Uterus (tissue), 2 donors: ENCODE data around the gene IQSEC1.

ENCODE experiments used
- CTCF ChIP-seq, 4 experiments: fragments of 200-600 bp in 2 of 4; fragments of 450-650 bp in 2 of 4; sonication (generic) in 2 of 4; IDR thresholded peaks; one replicate each; pipeline ENCODE4 v1.5.1; 2016 to 2019; ENCODE audit warnings: antibody characterized with exemption in 4 of 4, mild to moderate bottlenecking in 2 of 4, moderate library complexity in 1 of 4
- POLR2A ChIP-seq, 2 donors: fragments of 450-650 bp; IDR thresholded peaks; one replicate each; pipeline ENCODE4 v1.6.1; 2016; ENCODE audit warnings: antibody characterized with exemption in 2 of 2, mild to moderate bottlenecking in 1 of 2, moderate library complexity in 1 of 2

GRCh38 chr3:13045241-13045903, 27.9 kb downstream of the IQSEC1 start:
- TF ChIP-seq CTCF (IDR thresholded peaks at IDR 0.05) = no peak
- no peak for TF ChIP-seq POLR2A (IDR thresholded peaks at IDR 0.05)
